Activated naive CD4-positive, alpha-beta T cell treated with anti-CD3 and anti-CD28 coated beads for 36 hours (primary cell): ENCODE measurements around the gene UBL3. TPM values are rescaled to one million over a fixed set of nuclear protein-coding genes. Genes with fewer than 3 reads are reported as not detected.

ENCODE experiments used
- CTCF ChIA-PET: fragments of 350-600 bp; sonication (Branson Sonifier 250); formaldehyde crosslinking; loops from one replicate; lab custom pipeline; 2021; ENCODE audit warnings: antibody characterized with exemption; lab: Charles Lee
- DNase-seq: peaks from one replicate; pipeline ENCODE4 v3.0.0-alpha.2; 2020
- H3K27ac Mint-ChIP-seq: one replicate; pipeline ENCODE4 v1.8.0; 2021; ENCODE audit warnings: mild to moderate bottlenecking, mixed read lengths
- H3K27me3 Mint-ChIP-seq: one replicate; pipeline ENCODE4 v1.8.0; 2021; ENCODE audit warnings: low read depth, mixed read lengths
- H3K36me3 Mint-ChIP-seq: one replicate; pipeline ENCODE4 v1.8.0; 2021; ENCODE audit warnings: low read depth, mixed read lengths
- H3K4me1 Mint-ChIP-seq: one replicate; pipeline ENCODE4 v1.8.0; 2021; ENCODE audit warnings: low read depth, mixed read lengths
- H3K4me3 Mint-ChIP-seq: one replicate; pipeline ENCODE4 v1.8.0; 2021; ENCODE audit warnings: mild to moderate bottlenecking, moderate library complexity, mixed read lengths
- H3K9me3 Mint-ChIP-seq: one replicate; pipeline ENCODE4 v1.8.0; 2021; ENCODE audit warnings: mixed read lengths
- intact Hi-C: fragments of 100-400 bp; cut with micrococcal nuclease; formaldehyde crosslinking; loops from one replicate; pipeline ENCODE4 v1.15.1; 2023
- total RNA-seq, 2 experiments: library from RNA; stranded (reverse); gene quantifications; one replicate each; pipeline ENCODE4 v1.2.3, GENCODE V29; 2021

The UBL3 gene
- total RNA-seq, 2 experiments from 2014 or later: 8.3 to 8.5 TPM

GRCh38 chr13:29753618-29754472, 96.6 kb downstream of the UBL3 start:
- H3K27ac Mint-ChIP-seq: no peak overlapping the region
- CTCF ChIA-PET: interaction anchor here (0.6 to 0.9 kb wide), 2 partner anchors 11 to 32 kb away, joined by 3 read pairs; no protein-coding TSS in a partner anchor
- H3K36me3 Mint-ChIP-seq: no peaks in the 10 kb centered on the region
- peaks cover 4% of the 10 kb centered on the region for H3K27me3 Mint-ChIP-seq
- peaks cover 5% of the 10 kb centered on the region for H3K4me1 Mint-ChIP-seq
- no peaks in the 10 kb centered on the region for H3K9me3 Mint-ChIP-seq
- no peak overlapping the region for H3K4me3 Mint-ChIP-seq
- DNase-seq: no peak
- intact Hi-C loops: no loop called here

GRCh38 chr13:29752175-29752574, 98.2 kb downstream of the UBL3 start:
- H3K27me3 Mint-ChIP-seq: peaks cover 7% of the 10 kb centered on the region
- no peak overlapping the region for H3K27ac Mint-ChIP-seq
- intact Hi-C loops: no loop called here
- CTCF ChIA-PET: interaction anchor here (0.6 to 1.5 kb wide), 3 partner anchors 19 to 361 kb away, joined by 3 to 5 read pairs (median 4); no protein-coding TSS in a partner anchor
- no peaks in the 10 kb centered on the region for H3K36me3 Mint-ChIP-seq
- H3K4me1 Mint-ChIP-seq: no peaks in the 10 kb centered on the region
- DNase-seq: no peak
- no peaks in the 10 kb centered on the region for H3K9me3 Mint-ChIP-seq
- H3K4me3 Mint-ChIP-seq: no peak overlapping the region

- no peak for DNase-seq
- Mint-ChIP-seq H3K27ac (no peak overlapping the region), H3K27me3 (peaks cover 8% of the 10 kb centered on the region), H3K4me1 (no peaks in the 10 kb centered on the region), H3K36me3 (no peaks in the 10 kb centered on the region), H3K9me3 (no peaks in the 10 kb centered on the region), H3K4me3 (no peak overlapping the region)
- intact Hi-C loops: no loop called here
- CTCF ChIA-PET: no interaction called here
These were observed 100.3 kb downstream of the UBL3 start for GRCh38 chr13:29750183-29750530.

GRCh38 chr13:29749401-29750182, 100.8 kb downstream of the UBL3 start:
- Mint-ChIP-seq H3K27ac (no peak overlapping the region), H3K4me3 (no peak overlapping the region), H3K27me3 (peaks cover 8% of the 10 kb centered on the region), H3K4me1 (no peaks in the 10 kb centered on the region), H3K36me3 (no peaks in the 10 kb centered on the region), H3K9me3 (no peaks in the 10 kb centered on the region)
- DNase-seq: no peak
- intact Hi-C loops: no loop called here
- CTCF ChIA-PET: no interaction called here

GRCh38 chr13:29748097-29748496, 102.3 kb downstream of the UBL3 start:
- no peak for DNase-seq
- H3K4me3 Mint-ChIP-seq: no peak overlapping the region
- no peaks in the 10 kb centered on the region for H3K9me3 Mint-ChIP-seq
- no peaks in the 10 kb centered on the region for H3K4me1 Mint-ChIP-seq
- CTCF ChIA-PET: no interaction called here
- intact Hi-C loops: no loop called here
- H3K27me3 Mint-ChIP-seq: peaks cover 8% of the 10 kb centered on the region
- H3K36me3 Mint-ChIP-seq: no peaks in the 10 kb centered on the region
- no peak overlapping the region for H3K27ac Mint-ChIP-seq

GRCh38 chr13:29746148-29746677, 104.2 kb downstream of the UBL3 start:
- Mint-ChIP-seq H3K9me3 (no peaks in the 10 kb centered on the region), H3K27me3 (peaks cover 8% of the 10 kb centered on the region), H3K36me3 (no peaks in the 10 kb centered on the region), H3K4me3 (no peak overlapping the region), H3K4me1 (no peaks in the 10 kb centered on the region), H3K27ac (no peak overlapping the region)
- intact Hi-C loops: no loop called here
- DNase-seq: no peak
- CTCF ChIA-PET: interaction anchor here (0.7 kb wide), 1 partner anchor 260 kb away, joined by 3 read pairs; no protein-coding TSS in a partner anchor

- no peaks in the 10 kb centered on the region for H3K4me1 Mint-ChIP-seq
- no peaks in the 10 kb centered on the region for H3K36me3 Mint-ChIP-seq
- DNase-seq: no peak
- H3K9me3 Mint-ChIP-seq: no peaks in the 10 kb centered on the region
- intact Hi-C loops: no loop called here
- CTCF ChIA-PET: no interaction called here
- H3K4me3 Mint-ChIP-seq: no peak overlapping the region
- H3K27ac Mint-ChIP-seq: no peak overlapping the region
- H3K27me3 Mint-ChIP-seq: peaks cover 8% of the 10 kb centered on the region
These were observed 104.7 kb downstream of the UBL3 start for GRCh38 chr13:29745704-29746103.

GRCh38 chr13:29743201-29743786, 107.1 kb downstream of the UBL3 start:
- Mint-ChIP-seq H3K36me3 (no peaks in the 10 kb centered on the region), H3K27ac (no peak overlapping the region), H3K4me3 (no peak overlapping the region), H3K27me3 (peaks cover 2% of the 10 kb centered on the region), H3K4me1 (no peaks in the 10 kb centered on the region), H3K9me3 (no peaks in the 10 kb centered on the region)
- CTCF ChIA-PET: no interaction called here
- no peak for DNase-seq
- intact Hi-C loops: no loop called here

- H3K9me3 Mint-ChIP-seq: no peaks in the 10 kb centered on the region
- intact Hi-C loops: no loop called here
- CTCF ChIA-PET: interaction anchor here (0.8 to 1.3 kb wide), 2 partner anchors 232 to 233 kb away, joined by 3 to 4 read pairs; no protein-coding TSS in a partner anchor
- H3K4me1 Mint-ChIP-seq: no peaks in the 10 kb centered on the region
- no peak overlapping the region for H3K4me3 Mint-ChIP-seq
- H3K27ac Mint-ChIP-seq: no peak overlapping the region
- H3K36me3 Mint-ChIP-seq: no peaks in the 10 kb centered on the region
- DNase-seq: no peak
- H3K27me3 Mint-ChIP-seq: no peaks in the 10 kb centered on the region
These were observed 109.5 kb downstream of the UBL3 start for GRCh38 chr13:29740961-29741360.

GRCh38 chr13:29737061-29737460, 113.4 kb downstream of the UBL3 start:
- H3K9me3 Mint-ChIP-seq: no peaks in the 10 kb centered on the region
- no peaks in the 10 kb centered on the region for H3K36me3 Mint-ChIP-seq
- no peak overlapping the region for H3K4me3 Mint-ChIP-seq
- H3K27me3 Mint-ChIP-seq: peaks cover 16% of the 10 kb centered on the region
- no peak overlapping the region for H3K27ac Mint-ChIP-seq
- intact Hi-C loops: no loop called here
- H3K4me1 Mint-ChIP-seq: peaks cover 2% of the 10 kb centered on the region
- no peak for DNase-seq
- CTCF ChIA-PET: interaction anchor here (1.7 kb wide), 1 partner anchor 23 kb away, joined by 3 read pairs; no protein-coding TSS in a partner anchor

GRCh38 chr13:29733147-29733611, 117.2 kb downstream of the UBL3 start:
- Mint-ChIP-seq H3K4me3 (no peak overlapping the region), H3K36me3 (no peaks in the 10 kb centered on the region), H3K27me3 (peaks cover 40% of the 10 kb centered on the region), H3K9me3 (no peaks in the 10 kb centered on the region), H3K27ac (no peak overlapping the region), H3K4me1 (peaks cover 2% of the 10 kb centered on the region)
- no peak for DNase-seq
- CTCF ChIA-PET: no interaction called here
- intact Hi-C loops: no loop called here

- no peak overlapping the region for H3K4me3 Mint-ChIP-seq
- H3K9me3 Mint-ChIP-seq: no peaks in the 10 kb centered on the region
- peaks cover 2% of the 10 kb centered on the region for H3K4me1 Mint-ChIP-seq
- H3K27me3 Mint-ChIP-seq: peaks cover 45% of the 10 kb centered on the region
- no peak overlapping the region for H3K27ac Mint-ChIP-seq
- DNase-seq: no peak
- intact Hi-C loops: no loop called here
- CTCF ChIA-PET: interaction anchor here (0.7 kb wide), 1 partner anchor 56 kb away, joined by 3 read pairs; no protein-coding TSS in a partner anchor
- H3K36me3 Mint-ChIP-seq: no peaks in the 10 kb centered on the region
These were observed 120.2 kb downstream of the UBL3 start for GRCh38 chr13:29730253-29730652.
